OCI-LY7 (cell line): Measurements from ENCODE around the gene TRMU. TPM values are rescaled to one million over a fixed set of nuclear protein-coding genes. Genes with fewer than 3 reads are reported as not detected.

ENCODE experiments used
- BruUV-seq: library from RNA; stranded (reverse); fragments of 400-500 nt; replicated peaks from 2 replicates; lab custom pipeline; 2021; lab: Mats Ljungman, UMichigan
- CTCF ChIA-PET: fragments of 300-600 bp; sonication (Branson Sonifier 250); formaldehyde crosslinking; loops from one replicate; lab custom pipeline; 2022; ENCODE audit warnings: antibody characterized with exemption; ENCODE audit not compliant: unreplicated experiment; lab: Charles Lee
- POLR2A ChIA-PET: fragments of 300-600 bp; sonication (Branson Sonifier 250); formaldehyde crosslinking; loops from one replicate; lab custom pipeline; 2022; ENCODE audit warnings: antibody characterized with exemption; lab: Charles Lee
- DNase-seq: peaks from one replicate; pipeline ENCODE4 v3.0.0-alpha.2; 2015; ENCODE audit warnings: low spot score
- H2AFZ ChIP-seq: fragments of 200-600 bp; sonication (generic), shearing (Covaris generic); 2 replicates; pipeline ENCODE4 v1.6.1; 2014; ENCODE audit warnings: mild to moderate bottlenecking, antibody characterized with exemption, low read length, moderate library complexity
- H3K27ac ChIP-seq: fragments of 200-600 bp; sonication (generic); 2 replicates; pipeline ENCODE4 v1.5.1; 2014; ENCODE audit warnings: mixed run types, low read depth, mild to moderate bottlenecking, moderate library complexity, low read length, inconsistent platforms; ENCODE audit not compliant: poor library complexity, severe bottlenecking
- H3K36me3 ChIP-seq: fragments of 200-600 bp; sonication (generic); 2 replicates; pipeline ENCODE4 v1.6.1; 2014; ENCODE audit warnings: mild to moderate bottlenecking, antibody characterized with exemption, low read length, moderate library complexity, mixed read lengths; ENCODE audit not compliant: insufficient read depth
- H3K4me1 ChIP-seq: fragments of 200-600 bp; sonication (generic); 2 replicates; pipeline ENCODE4 v1.5.1; 2014; ENCODE audit warnings: mild to moderate bottlenecking, low read length; ENCODE audit not compliant: insufficient read depth, poor library complexity, severe bottlenecking
- H3K4me2 ChIP-seq: fragments of 200-600 bp; sonication (generic); 2 replicates; pipeline ENCODE4 v1.6.1; 2014; ENCODE audit warnings: mild to moderate bottlenecking, low read length
- H3K4me3 ChIP-seq: fragments of 200-600 bp; sonication (generic); 2 replicates; pipeline ENCODE4 v1.5.1; 2014; ENCODE audit warnings: mild to moderate bottlenecking, low read depth, low read length; ENCODE audit not compliant: poor library complexity, severe bottlenecking
- H3K79me2 ChIP-seq: fragments of 200-600 bp; sonication (generic); 2 replicates; pipeline ENCODE4 v1.6.1; 2016; ENCODE audit warnings: low read depth, mild to moderate bottlenecking, low read length, moderate library complexity, mixed read lengths; ENCODE audit not compliant: insufficient read depth
- H3K9me2 ChIP-seq: fragments of 200-600 bp; sonication (generic); 2 replicates; pipeline ENCODE4 v1.6.1; 2016; ENCODE audit warnings: mild to moderate bottlenecking, low read length, mixed read lengths; ENCODE audit not compliant: insufficient read depth
- H3K9me3 ChIP-seq: fragments of 200-600 bp; sonication (generic); 2 replicates; pipeline ENCODE4 v1.6.1; 2014; ENCODE audit warnings: mild to moderate bottlenecking, mixed run types, low read length, mixed read lengths
- H4K20me1 ChIP-seq: fragments of 200-600 bp; sonication (generic); 2 replicates; pipeline ENCODE4 v1.6.1; 2014; ENCODE audit warnings: mild to moderate bottlenecking, antibody characterized with exemption, low read length, moderate library complexity, mixed read lengths; ENCODE audit not compliant: insufficient read depth
- EZH2phosphoT487 ChIP-seq: fragments of 200-600 bp; sonication (generic); IDR thresholded peaks from 2 replicates; pipeline ENCODE4 v1.6.1; 2018; ENCODE audit warnings: low read depth, borderline replicate concordance, mild to moderate bottlenecking, mixed run types, antibody characterized with exemption, low read length, moderate library complexity, mixed read lengths
- intact Hi-C: fragments of 100-400 bp; cut with micrococcal nuclease; formaldehyde crosslinking; loops from one replicate; pipeline ENCODE4 v1.10.0; 2022; ENCODE audit not compliant: unreplicated experiment
- total RNA-seq, 2 experiments: library from RNA; depleted of rRNA in 1 of 2; stranded (reverse); fragments of >200 nt in 1 of 2; shearing (Covaris generic) in 1 of 2; gene quantifications; 2 replicates each; pipeline ENCODE4 v1.2.3, GENCODE V29; 2014 to 2022
- TF ChIP-seq, protein P1 (sequence below): fragments of 200-600 bp; sonication (generic); conservative IDR thresholded peaks from 2 replicates; pipeline ENCODE4 v1.5.1; 2014; ENCODE audit warnings: mild to moderate bottlenecking, antibody characterized with exemption, low read length, moderate library complexity, mixed read lengths

Gene TRMU
- total RNA-seq, 2 experiments from 2014 or later, result 88.2 to 121 TPM

DNA sequence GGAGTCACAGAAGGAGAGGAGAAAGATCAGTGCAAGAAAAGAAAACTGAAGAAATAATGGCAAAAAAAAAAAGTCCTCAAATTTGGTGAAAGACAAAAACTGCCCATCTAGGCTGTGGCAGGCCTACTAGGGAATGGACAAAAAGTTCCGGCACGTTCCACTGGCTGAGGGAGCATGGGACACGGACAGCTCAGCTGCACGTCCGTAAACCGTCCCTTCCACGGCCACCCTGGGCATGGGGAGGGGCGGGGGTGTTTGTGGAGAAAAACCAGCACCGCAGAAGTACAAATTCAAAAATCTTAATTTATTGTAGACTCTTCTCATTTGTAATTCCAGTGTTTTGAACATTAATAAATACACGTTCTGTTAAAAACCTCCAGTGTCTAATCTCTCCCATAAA lies 25.4 kb downstream of the TRMU start:
- TF ChIP-seq, protein P1, sequence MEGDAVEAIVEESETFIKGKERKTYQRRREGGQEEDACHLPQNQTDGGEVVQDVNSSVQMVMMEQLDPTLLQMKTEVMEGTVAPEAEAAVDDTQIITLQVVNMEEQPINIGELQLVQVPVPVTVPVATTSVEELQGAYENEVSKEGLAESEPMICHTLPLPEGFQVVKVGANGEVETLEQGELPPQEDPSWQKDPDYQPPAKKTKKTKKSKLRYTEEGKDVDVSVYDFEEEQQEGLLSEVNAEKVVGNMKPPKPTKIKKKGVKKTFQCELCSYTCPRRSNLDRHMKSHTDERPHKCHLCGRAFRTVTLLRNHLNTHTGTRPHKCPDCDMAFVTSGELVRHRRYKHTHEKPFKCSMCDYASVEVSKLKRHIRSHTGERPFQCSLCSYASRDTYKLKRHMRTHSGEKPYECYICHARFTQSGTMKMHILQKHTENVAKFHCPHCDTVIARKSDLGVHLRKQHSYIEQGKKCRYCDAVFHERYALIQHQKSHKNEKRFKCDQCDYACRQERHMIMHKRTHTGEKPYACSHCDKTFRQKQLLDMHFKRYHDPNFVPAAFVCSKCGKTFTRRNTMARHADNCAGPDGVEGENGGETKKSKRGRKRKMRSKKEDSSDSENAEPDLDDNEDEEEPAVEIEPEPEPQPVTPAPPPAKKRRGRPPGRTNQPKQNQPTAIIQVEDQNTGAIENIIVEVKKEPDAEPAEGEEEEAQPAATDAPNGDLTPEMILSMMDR, result no peak
- no peak for TF ChIP-seq EZH2phosphoT487
- peaks cover 17% of the 10 kb centered on the region; the same call in 1 of the 2 replicates for H3K36me3 ChIP-seq
- H3K79me2 ChIP-seq, result no peaks in the 10 kb centered on the region
- ChIA-PET POLR2A (no interaction called here), CTCF (no interaction called here)
- no peak overlapping the region for H2AFZ ChIP-seq
- H4K20me1 ChIP-seq, result no peaks in the 10 kb centered on the region
- no peak overlapping the region for H3K4me3 ChIP-seq
- no peak overlapping the region for H3K4me2 ChIP-seq
- BruUV-seq, result no TSS peak
- intact Hi-C loops, result no loop called here
- DNase-seq, result no peak
- H3K4me1 ChIP-seq, result peaks cover 18% of the 10 kb centered on the region
- no peaks in the 10 kb centered on the region for H3K9me3 ChIP-seq
- H3K27ac ChIP-seq, result no peak overlapping the region
- no peaks in the 10 kb centered on the region for H3K9me2 ChIP-seq

DNA sequence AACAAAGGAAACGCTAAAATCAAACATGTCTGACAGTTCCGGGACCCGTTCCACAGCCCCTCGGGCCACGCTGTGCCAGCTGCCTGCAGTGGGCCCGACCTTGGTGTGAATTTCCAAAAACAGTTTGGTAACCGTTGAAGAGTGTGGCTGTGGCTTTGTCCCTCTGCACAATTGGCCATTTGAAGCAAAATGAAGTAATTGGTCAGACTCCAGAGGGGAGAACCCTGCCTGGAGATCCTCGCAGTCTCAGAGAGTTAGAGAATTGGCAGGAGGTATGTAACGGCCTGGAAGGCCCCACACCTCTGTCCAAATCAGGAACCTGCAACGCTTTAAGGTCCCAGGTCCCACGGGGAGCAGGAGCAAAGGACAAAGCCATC lies 26.3 kb downstream of the TRMU start:
- Histone ChIP-seq H4K20me1 (no peaks in the 10 kb centered on the region), H3K9me2 (no peaks in the 10 kb centered on the region), H2AFZ (no peak overlapping the region), H3K4me2 (peak overlapping the region; percentile 30; the same call in 1 of the 2 replicates), H3K9me3 (no peaks in the 10 kb centered on the region), H3K36me3 (peaks cover 8% of the 10 kb centered on the region; the same call in 1 of the 2 replicates), H3K4me3 (no peak overlapping the region), H3K4me1 (peaks cover 23% of the 10 kb centered on the region), H3K79me2 (no peaks in the 10 kb centered on the region), H3K27ac (peak overlapping the region; percentile 28)
- TF ChIP-seq, protein P1, result no peak
- no peak for TF ChIP-seq EZH2phosphoT487
- intact Hi-C loops, result no loop called here
- DNase-seq, result no peak
- BruUV-seq, result no TSS peak
- POLR2A ChIA-PET, result interaction anchor here (0.7 kb wide), 1 partner anchor 80 kb away, joined by 4 read pairs; no protein-coding TSS in a partner anchor
- CTCF ChIA-PET, result no interaction called here

DNA sequence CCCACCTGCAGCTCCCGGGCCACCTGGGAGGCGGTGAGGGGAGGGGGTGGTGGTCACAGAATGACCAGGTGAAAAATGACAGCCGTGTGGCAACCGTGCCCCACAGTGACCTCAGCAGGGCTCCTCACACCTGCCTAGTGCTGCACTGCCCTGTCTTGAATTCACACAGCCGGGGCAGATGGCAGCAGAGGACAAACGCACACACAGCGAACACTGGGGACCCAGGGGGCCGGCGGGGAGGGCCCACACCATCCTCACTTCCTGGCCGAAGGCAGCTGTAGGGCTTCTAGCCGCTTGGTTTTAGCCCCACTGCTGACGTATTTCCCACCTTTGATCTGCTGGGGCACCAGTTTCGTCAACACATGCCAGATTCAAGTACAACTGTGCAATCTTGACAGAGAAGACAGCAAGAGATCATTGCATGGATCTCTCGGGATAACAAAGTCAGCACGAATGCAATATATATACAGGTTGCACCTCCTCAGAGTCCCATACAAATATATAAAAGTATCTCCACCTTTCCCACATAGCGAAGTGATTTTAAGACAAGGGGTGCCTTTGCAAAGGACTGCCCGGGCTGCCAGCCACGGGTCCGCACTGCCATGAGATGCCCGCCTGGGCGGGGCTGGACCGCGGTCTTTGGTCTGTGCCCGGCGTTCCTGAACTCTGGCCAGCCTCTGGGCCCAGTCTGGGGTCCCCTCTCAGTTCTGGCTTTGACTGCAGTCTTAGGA lies 26.9 kb downstream of the TRMU start:
- intact Hi-C loops, result no loop called here
- TF ChIP-seq, protein P1, result peak; percentile 26; the same call in 1 of the 2 replicates
- TF ChIP-seq EZH2phosphoT487, result no peak
- Histone ChIP-seq H4K20me1 (no peaks in the 10 kb centered on the region), H2AFZ (no peak overlapping the region), H3K4me3 (no peak overlapping the region), H3K9me2 (no peaks in the 10 kb centered on the region), H3K36me3 (peaks cover 3% of the 10 kb centered on the region; the same call in 1 of the 2 replicates), H3K27ac (peak overlapping the region; percentile 28), H3K4me2 (peak overlapping the region; percentile 30; the same call in 1 of the 2 replicates), H3K9me3 (no peaks in the 10 kb centered on the region), H3K4me1 (peaks cover 28% of the 10 kb centered on the region), H3K79me2 (no peaks in the 10 kb centered on the region)
- BruUV-seq, result no TSS peak
- ChIA-PET POLR2A (no interaction called here), CTCF (no interaction called here)
- peak; percentile 78 for DNase-seq
